ENCODE data around the gene RXFP4.

DNA sequence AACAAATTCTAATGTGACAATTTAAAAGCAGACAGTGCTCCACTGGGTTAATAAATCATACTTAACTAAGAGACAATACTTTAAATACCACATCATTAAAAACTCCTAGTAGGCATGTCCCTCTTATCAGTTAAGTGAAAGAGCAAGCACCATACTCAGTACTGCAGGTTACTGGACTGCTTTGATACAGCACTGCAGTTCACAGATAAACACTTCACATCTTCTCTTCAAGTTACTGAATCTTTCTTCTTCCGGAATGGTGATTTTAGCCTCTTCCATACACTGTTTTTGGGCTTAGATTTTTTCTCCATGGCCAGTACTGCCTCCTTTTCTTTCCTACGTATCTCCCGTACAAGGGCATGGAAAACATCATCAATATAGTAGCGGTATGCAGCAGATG is 41.3 kb upstream of the RXFP4 start:
- TF ChIP-seq, protein P1, sequence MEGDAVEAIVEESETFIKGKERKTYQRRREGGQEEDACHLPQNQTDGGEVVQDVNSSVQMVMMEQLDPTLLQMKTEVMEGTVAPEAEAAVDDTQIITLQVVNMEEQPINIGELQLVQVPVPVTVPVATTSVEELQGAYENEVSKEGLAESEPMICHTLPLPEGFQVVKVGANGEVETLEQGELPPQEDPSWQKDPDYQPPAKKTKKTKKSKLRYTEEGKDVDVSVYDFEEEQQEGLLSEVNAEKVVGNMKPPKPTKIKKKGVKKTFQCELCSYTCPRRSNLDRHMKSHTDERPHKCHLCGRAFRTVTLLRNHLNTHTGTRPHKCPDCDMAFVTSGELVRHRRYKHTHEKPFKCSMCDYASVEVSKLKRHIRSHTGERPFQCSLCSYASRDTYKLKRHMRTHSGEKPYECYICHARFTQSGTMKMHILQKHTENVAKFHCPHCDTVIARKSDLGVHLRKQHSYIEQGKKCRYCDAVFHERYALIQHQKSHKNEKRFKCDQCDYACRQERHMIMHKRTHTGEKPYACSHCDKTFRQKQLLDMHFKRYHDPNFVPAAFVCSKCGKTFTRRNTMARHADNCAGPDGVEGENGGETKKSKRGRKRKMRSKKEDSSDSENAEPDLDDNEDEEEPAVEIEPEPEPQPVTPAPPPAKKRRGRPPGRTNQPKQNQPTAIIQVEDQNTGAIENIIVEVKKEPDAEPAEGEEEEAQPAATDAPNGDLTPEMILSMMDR (conservative IDR thresholded peaks at IDR 0.05; ENCODE audit: low read depth, low read length) = no peak
- no peak for TF ChIP-seq EZH2 (IDR thresholded peaks at IDR 0.05; ENCODE audit: low read length, unreplicated experiment)
- TF ChIP-seq EZH2phosphoT487 (IDR thresholded peaks at IDR 0.05; ENCODE audit: borderline replicate concordance, low read length) = no peak

Measured in PC-3 (cell line).